ENCODE measurements around the gene SLC30A1.

- TF ChIP-seq POLR2A (IDR thresholded peaks at IDR 0.05; ENCODE audit: low read length) (no peak), GATA1 (IDR thresholded peaks at IDR 0.05; ENCODE audit: low read depth, low read length) (no peak)
Observed at GRCh38 chr1:211604548-211604947, 25.6 kb upstream of the SLC30A1 start.
